SHP77 treated with DMSO at 0.1 percent for 48 hours (cell line): ENCODE data around the gene C3AR1.
"Not testable (repeated sequence)": the region's sequence is repeated elsewhere in the genome, so short reads cannot be mapped to it uniquely, and the experiment has no call there.

Source experiments
- DNase-seq: peaks from one replicate; lab custom pipeline; 2025; lab: John Stamatoyannopoulos, UW

The C3AR1 gene

GRCh38 chr12:8057306-8057705 lies 8.9 kb downstream of the C3AR1 start:
- DNase-seq: no peak

- DNase-seq: no peak
Measured at GRCh38 chr12:8054816-8055215, 11.3 kb downstream of the C3AR1 start.

- no peak for DNase-seq
Measured at GRCh38 chr12:8052679-8053078, 13.5 kb downstream of the C3AR1 start.

GRCh38 chr12:8050600-8051250 lies 15.4 kb downstream of the C3AR1 start:
- no peak for DNase-seq

GRCh38 chr12:8048906-8049305 lies 17.3 kb downstream of the C3AR1 start:
- DNase-seq: no peak

- DNase-seq: no peak
Measured at GRCh38 chr12:8047842-8048241, 18.3 kb downstream of the C3AR1 start.

GRCh38 chr12:8045952-8046944 lies 19.9 kb downstream of the C3AR1 start:
- DNase-seq: no peak

- DNase-seq: no peak
Measured at GRCh38 chr12:8040791-8041190, 25.4 kb downstream of the C3AR1 start.

GRCh38 chr12:8038659-8039114 lies 27.5 kb downstream of the C3AR1 start:
- DNase-seq: peak; percentile 28

- DNase-seq: no peak
Measured at GRCh38 chr12:8037947-8038346, 28.2 kb downstream of the C3AR1 start.

- DNase-seq: no peak
Measured at GRCh38 chr12:8037046-8037663, 29.0 kb downstream of the C3AR1 start.

- no peak for DNase-seq
Measured at GRCh38 chr12:8036346-8036745, 29.8 kb downstream of the C3AR1 start.

- DNase-seq: no peak
Measured at GRCh38 chr12:8035440-8036010, 30.6 kb downstream of the C3AR1 start.

GRCh38 chr12:8034802-8035201 lies 31.4 kb downstream of the C3AR1 start:
- DNase-seq: no peak

- DNase-seq: no peak
Measured at GRCh38 chr12:8033153-8034044, 32.8 kb downstream of the C3AR1 start.

GRCh38 chr12:8032242-8033152 lies 33.7 kb downstream of the C3AR1 start, which contains the start of gene FOXJ2:
Gene FOXJ2 (plus strand): TSS chr12:8032716. CDS start chr12:8039833, 7,117 bp downstream.
- no peak for DNase-seq

- no peak for DNase-seq
Measured at GRCh38 chr12:8031872-8032241, 34.3 kb downstream of the C3AR1 start.

GRCh38 chr12:8031017-8031416 lies 35.1 kb downstream of the C3AR1 start:
- DNase-seq: not testable (repeated sequence)

GRCh38 chr12:8030189-8030588 lies 36.0 kb downstream of the C3AR1 start:
- no peak for DNase-seq

GRCh38 chr12:8028267-8028666 lies 37.9 kb downstream of the C3AR1 start:
- no peak for DNase-seq
